Anterior cingulate cortex (tissue), 58 donors: Measurements from ENCODE around the gene PSME3IP1.
A peak's percentile ranks its signal among the peaks of the same experiment; 100 is the strongest.

Experiments used
- DNase-seq, 58 donors: peaks; one replicate each; lab custom pipeline; 2025; lab: John Stamatoyannopoulos, UW

Gene PSME3IP1

DNA sequence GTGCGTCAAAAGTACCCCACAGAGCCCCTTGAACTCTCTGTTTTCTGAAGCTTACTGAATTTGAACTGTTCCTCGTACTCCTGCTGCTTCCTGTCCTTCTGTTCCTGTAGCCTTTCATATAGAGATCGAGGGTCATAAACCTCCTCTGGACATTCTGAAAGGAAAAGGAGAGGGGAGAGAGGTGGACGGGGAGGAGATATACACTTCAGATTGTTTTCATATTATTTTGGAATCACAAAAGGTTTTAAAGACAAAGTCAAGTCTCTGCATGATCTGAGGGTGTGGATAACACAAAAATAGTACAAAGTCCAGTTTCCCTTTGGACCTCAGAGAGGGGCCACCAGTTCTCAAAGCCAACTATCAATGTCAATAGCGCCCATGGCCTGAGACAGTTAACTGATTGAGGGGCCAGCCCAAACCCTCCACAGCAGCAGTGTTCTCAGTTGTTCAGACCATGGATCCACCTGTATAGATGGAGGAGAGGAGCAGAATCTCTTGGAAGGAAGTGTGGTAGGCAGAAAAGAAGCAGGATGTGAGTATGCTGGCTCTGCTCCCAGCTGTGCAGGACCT, 13.0 kb downstream of the PSME3IP1 start:
- no peak for DNase-seq

GRCh38 chr16:57169327-57169726, 16.5 kb downstream of the PSME3IP1 start:
- DNase-seq: peak in 1 of 58 donors; percentile 64

- DNase-seq: peak in 5 of 58 donors; percentile 30 to 74 (median 42)
Observed at GRCh38 chr16:57167953-57168352, 17.9 kb downstream of the PSME3IP1 start.

DNA sequence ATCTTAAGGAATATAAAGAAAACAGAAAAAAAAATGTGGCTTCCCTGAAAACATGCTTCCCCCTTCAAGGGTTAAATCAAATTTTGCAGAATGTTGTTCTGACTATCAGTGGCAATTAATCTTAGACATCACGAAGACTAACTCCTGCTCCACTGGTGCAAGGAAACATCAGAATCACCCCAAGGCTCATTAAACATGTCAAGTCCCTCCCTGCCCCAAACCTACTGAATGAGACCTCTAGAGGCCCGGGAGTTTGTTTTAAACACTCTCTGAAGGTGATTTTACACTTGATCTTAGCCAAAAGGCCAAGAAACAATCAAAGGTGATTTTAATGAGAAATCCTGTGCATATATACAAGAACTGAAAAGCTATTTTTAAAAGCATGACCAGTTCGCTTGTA, 18.3 kb downstream of the PSME3IP1 start:
- DNase-seq: no peak

DNA sequence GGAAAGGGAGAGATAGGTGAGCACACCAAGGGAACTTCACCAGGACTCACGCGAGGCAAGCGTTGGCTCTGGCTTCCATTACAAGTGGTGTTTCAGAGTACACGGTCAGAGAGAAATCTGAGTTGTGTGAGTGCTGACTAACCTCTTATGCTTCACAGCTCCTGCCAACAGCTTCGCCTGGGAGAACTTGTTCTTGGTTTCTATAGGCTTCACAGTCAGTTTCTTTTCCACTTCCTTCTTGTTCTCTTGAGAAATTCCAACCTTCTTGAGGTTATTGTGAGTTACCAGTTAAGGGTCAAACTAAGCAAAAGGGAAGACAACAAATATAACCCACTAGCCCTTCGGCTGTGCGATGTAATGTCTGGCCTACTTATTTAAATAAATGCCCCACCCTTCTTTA, 18.9 kb downstream of the PSME3IP1 start:
- no peak for DNase-seq

DNA sequence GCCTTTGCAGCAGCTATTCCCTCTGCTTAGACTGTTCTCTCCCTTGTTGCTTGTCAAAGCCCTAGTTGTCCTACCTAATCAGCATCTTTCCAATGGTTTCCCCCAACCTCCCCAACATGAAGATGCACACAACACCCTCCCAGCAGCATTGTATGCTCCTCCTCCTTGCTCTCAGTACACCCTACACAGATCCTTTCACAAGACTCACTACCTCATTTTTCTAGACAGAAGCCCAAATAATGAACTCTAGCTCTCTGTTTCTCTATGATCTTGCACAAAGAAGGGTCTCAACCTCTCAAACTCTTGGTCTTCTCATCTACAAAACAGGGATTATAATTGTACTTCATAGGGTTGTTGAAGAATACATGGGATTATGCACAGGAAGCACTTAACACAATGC, 19.4 kb downstream of the PSME3IP1 start:
- no peak for DNase-seq

GRCh38 chr16:57165938-57166337, 19.9 kb downstream of the PSME3IP1 start:
- DNase-seq: peak in 1 of 58 donors; percentile 32

DNA sequence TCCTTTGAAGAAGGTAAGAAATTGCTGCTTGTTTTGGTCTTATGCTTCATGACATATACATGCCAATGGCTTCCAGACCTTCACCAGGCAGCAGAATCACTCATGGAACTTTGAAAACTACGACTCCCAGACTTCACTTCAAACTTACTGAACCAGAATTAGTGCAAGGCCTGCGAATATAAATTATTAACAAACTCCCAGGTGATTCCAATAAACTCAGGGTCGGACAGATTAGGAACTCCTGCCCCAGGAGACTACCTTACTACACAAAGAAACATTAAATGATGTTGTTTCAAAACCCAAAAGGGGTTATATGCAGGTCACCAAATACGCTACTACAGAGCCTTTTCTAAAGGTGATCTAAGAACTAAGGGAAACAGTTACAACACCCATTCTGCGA, 20.4 kb downstream of the PSME3IP1 start:
- DNase-seq: no peak

DNA sequence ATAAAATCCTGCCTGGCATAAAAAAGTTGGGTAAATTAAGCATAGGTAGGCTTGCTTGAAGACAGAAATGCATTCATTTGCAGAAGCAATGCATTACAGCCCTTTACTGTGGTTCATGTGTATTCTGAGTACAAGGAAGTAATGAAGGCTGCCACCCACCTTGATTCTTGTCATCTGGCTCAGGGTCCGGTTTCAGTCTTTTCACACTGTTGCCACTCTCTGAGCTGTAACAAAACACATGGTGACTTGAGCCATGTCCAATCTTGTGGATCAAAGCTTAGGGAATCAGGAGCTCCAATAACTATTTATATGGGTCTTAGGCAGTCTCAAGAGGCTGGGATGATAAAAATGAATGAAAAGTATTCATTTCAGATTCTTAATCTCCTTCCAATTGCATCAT, 22.0 kb downstream of the PSME3IP1 start:
- DNase-seq: no peak

GRCh38 chr16:57159447-57159846, 26.4 kb downstream of the PSME3IP1 start:
- DNase-seq: no peak

DNA sequence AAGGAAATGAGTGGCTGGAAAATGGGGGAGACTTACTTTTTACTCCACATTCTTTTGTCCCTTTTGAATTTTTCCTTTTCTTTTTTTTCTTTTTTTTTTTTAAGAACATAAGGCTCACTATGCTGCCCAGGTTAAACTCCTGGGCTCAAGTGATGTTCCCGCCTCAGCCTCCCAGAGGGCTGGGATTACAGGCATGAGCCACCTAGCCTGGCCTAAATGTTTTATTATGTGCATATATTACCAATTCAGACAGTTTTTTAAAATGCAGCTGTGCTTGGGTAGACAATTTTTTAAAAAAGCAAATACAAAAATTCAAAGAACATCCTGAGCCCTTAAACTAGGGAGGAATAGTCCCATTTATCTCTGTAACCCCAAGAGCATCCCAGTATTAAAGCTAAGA, 28.3 kb downstream of the PSME3IP1 start:
- DNase-seq: no peak

- DNase-seq: no peak
Observed at GRCh38 chr16:57156351-57156703, 29.5 kb downstream of the PSME3IP1 start.

- no peak for DNase-seq
Observed at GRCh38 chr16:57155702-57156350, 30.0 kb downstream of the PSME3IP1 start.

- DNase-seq: no peak
Observed at GRCh38 chr16:57153841-57154240, 32.0 kb downstream of the PSME3IP1 start.

- DNase-seq: peak in 4 of 58 donors; percentile 32 to 69 (median 40)
Observed at GRCh38 chr16:57152096-57153093, 33.4 kb downstream of the PSME3IP1 start.

- DNase-seq: no peak
Observed at GRCh38 chr16:57151369-57151768, 34.5 kb downstream of the PSME3IP1 start.

GRCh38 chr16:57150682-57151330, 35.0 kb downstream of the PSME3IP1 start:
- no peak for DNase-seq

GRCh38 chr16:57149391-57149790, 36.4 kb downstream of the PSME3IP1 start:
- DNase-seq: no peak

DNA sequence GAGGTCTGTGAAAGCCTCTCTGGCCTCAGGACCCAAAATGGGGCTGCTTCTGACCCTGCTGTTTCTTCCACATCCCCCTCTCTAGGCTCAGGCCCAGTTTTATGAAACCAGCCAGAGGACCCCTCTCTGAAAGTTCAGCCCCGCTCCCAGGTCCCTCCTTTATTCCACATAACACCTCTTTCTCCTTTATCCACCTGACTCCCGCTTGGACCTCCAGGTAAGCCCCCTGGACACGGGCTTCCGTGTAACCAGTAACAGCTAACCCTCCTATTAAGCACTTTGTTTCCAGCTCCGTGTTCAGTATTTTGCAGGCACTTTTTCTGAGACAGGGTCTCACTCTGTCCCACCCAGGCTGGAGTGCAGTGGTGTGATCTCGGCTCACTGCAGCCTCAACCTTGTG, 37.4 kb downstream of the PSME3IP1 start:
- no peak for DNase-seq

- peak in 36 of 58 donors; percentile 24 to 72 (median 48) for DNase-seq
Observed at GRCh38 chr16:57147381-57148221, 38.2 kb downstream of the PSME3IP1 start.
